HUDEP-2 (cell line): Measurements from ENCODE around the gene GLS.

Experiments
- DNase-seq, 76 experiments: peaks; one replicate each; lab custom pipeline; 2025; ENCODE audit not compliant: unreplicated experiment in 76 of 76; lab: John Stamatoyannopoulos, UW

The GLS gene

GRCh38 chr2:191009541-191010374 is 129.1 kb downstream of the GLS start:
- DNase-seq = no peak

DNA sequence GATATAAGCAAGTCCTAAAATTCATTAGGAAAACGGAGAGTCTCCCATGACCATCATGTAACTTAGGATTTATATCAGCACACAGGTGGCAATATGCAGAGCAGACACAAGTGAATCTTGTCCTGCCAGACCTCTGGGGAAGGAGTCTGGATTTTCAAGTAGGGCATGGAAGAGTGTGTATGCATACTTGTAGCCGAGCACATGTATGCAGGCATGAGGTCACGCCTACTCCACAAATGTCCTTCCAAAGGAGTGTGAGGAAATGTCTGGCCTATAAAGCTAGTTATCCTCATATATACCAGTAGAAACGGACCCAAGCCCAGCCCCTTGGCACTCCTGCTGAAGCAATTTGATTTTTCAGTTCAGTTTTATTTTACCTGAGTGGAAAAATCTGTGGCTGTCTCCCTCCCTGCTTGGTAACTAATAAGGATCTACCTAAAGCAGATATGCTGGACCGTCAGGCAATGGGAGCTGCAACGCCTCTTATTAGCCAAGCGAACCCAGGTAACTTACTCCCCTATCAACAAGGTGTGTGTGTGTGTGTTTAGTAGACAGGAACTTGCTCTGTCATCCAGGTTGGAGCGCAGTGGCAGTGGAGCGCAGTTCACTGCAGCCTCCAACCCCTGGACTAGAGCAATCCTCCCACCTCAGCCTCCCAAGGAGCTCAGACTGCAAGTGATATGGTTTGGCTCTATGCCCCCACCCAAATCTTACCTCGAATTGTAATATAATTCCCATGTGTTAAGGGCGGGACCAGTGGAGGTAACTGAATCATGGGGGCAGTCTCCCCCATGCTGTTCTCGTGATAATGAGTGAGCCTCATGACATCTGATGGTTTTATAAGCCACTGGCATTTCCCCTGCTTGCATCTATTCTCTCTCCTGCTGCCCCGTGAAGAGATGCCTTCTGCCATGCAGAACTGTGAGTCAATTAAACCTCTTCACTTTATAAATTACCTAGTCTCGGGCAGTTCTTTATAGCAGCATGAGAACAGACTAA is 130.6 kb downstream of the GLS start:
- DNase-seq = no peak

- DNase-seq = no peak
These were observed 131.7 kb downstream of the GLS start for GRCh38 chr2:191012346-191012745.

GRCh38 chr2:191012845-191013681 is 132.4 kb downstream of the GLS start:
- peak in 3 of 76 experiments; percentile 1 to 3 (median 1) for DNase-seq

DNA sequence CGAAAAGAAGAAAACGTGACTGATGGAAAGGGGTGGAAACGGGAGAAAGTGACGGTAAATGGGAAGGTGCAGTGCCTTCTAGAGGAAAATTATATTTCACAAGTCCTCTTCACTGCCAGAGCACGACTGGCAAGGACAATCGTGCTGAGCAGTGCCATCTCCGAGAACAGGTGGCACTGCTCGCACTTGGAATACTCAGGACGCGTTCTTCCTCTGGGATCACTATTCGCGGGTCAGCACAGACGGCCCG is 133.0 kb downstream of the GLS start:
- peak in 1 of 76 experiments; percentile 58 for DNase-seq

- DNase-seq = peak in 74 of 76 experiments; percentile 21 to 95 (median 85)
These were observed 133.5 kb downstream of the GLS start, which contains the start of gene STAT1 for GRCh38 chr2:191013932-191014652. Gene STAT1 (minus strand): TSS chr2:191014171. CDS start chr2:191010003, 4,168 bp downstream.

DNA sequence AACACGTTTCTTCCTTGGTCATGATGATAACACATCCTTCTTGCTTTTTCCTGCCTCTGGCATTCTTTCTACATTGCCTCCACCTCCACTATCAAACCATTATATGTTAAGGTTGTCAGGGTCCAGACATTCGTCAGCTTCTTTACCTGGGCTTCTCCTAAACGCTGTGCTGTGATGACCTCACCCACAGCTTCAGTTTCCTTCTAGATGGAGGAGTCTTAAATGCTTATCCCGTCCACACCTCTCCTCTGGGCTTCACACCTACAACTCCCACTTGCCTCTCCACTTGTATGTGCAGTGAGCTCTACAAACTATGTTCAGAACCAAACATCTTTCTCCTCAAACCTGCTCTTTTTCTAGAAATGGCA is 134.0 kb downstream of the GLS start:
- DNase-seq = no peak
